CD14-positive monocyte (primary cell): ENCODE data around the gene CDA. TPM values are rescaled to one million over a fixed set of nuclear protein-coding genes. Genes with fewer than 3 reads are reported as not detected.

ENCODE experiments used
- DNase-seq, 3 donors: peaks; one replicate each; pipeline ENCODE4 v3.0.0-alpha.2; 2011 to 2022
- H2AFZ ChIP-seq: 2 replicates; pipeline ENCODE4 v1.6.0; 2012; ENCODE audit warnings: mild to moderate bottlenecking, low read depth, low read length, inconsistent platforms; ENCODE audit not compliant: insufficient read depth, poor library complexity, severe bottlenecking
- H3K27ac ChIP-seq, 2 donors: 1 replicate in 1 of 2; 2 replicates in 1 of 2; pipeline ENCODE4 v1.5.1; 2012 to 2013; ENCODE audit warnings: low read length in 2 of 2, control low read depth in 1 of 2, inconsistent platforms in 1 of 2, low read depth in 1 of 2, mild to moderate bottlenecking in 1 of 2
- H3K27me3 ChIP-seq, 2 donors: one replicate each; pipeline versions ENCODE4 v1.6.0 to v1.6.1; 2011 to 2013; ENCODE audit warnings: low read length in 2 of 2; ENCODE audit not compliant: control insufficient read depth in 2 of 2, insufficient read depth in 2 of 2
- H3K36me3 ChIP-seq, 2 donors: replicated peaks in 1 of 2; 1 replicate in 1 of 2; 2 replicates in 1 of 2; pipeline versions ENCODE4 v1.5.1 to v1.6.1; 2012 to 2013; ENCODE audit warnings: low read length in 2 of 2, control low read depth in 1 of 2, inconsistent platforms in 1 of 2, mild to moderate bottlenecking in 1 of 2; ENCODE audit not compliant: insufficient read depth in 2 of 2, control insufficient read depth in 1 of 2
- H3K4me1 ChIP-seq, 2 donors: 1 replicate in 1 of 2; 2 replicates in 1 of 2; pipeline versions ENCODE4 v1.5.1 to v1.6.1; 2012 to 2013; ENCODE audit warnings: low read length in 2 of 2, control low read depth in 1 of 2, inconsistent platforms in 1 of 2, mild to moderate bottlenecking in 1 of 2, moderate library complexity in 1 of 2; ENCODE audit not compliant: insufficient read depth in 2 of 2, control insufficient read depth in 1 of 2
- H3K4me2 ChIP-seq: replicated peaks from 2 replicates; pipeline ENCODE3; 2012; ENCODE audit warnings: low read length, moderate library complexity, mild to moderate bottlenecking; ENCODE audit not compliant: poor library complexity, severe bottlenecking; ENCODE audit errors: extremely low read depth
- H3K4me3 ChIP-seq, 3 experiments: fragments of 200-600 bp in 1 of 3; sonication (generic) in 1 of 3; replicated peaks in 1 of 3; 1 replicate in 2 of 3; 2 replicates in 1 of 3; pipeline ENCODE4 v1.5.1; 2011 to 2013; ENCODE audit warnings: low read length in 3 of 3, mild to moderate bottlenecking in 3 of 3, control low read depth in 2 of 3, low read depth in 2 of 3, inconsistent platforms in 1 of 3, moderate library complexity in 1 of 3
- H3K79me2 ChIP-seq: 2 replicates; pipeline ENCODE4 v1.6.0; 2012; ENCODE audit warnings: mild to moderate bottlenecking, control low read depth, inconsistent platforms, low read length, moderate library complexity; ENCODE audit not compliant: insufficient read depth
- H3K9ac ChIP-seq: 2 replicates; pipeline ENCODE4 v1.6.0; 2017; ENCODE audit warnings: low read length, mild to moderate bottlenecking; ENCODE audit not compliant: insufficient read depth, poor library complexity, severe bottlenecking
- H3K9me3 ChIP-seq, 2 donors: replicated peaks in 1 of 2; 1 replicate in 1 of 2; 2 replicates in 1 of 2; pipeline versions ENCODE4 v1.5.1 to v1.6.1; 2012 to 2013; ENCODE audit warnings: low read length in 2 of 2, control low read depth in 1 of 2; ENCODE audit not compliant: control insufficient read depth in 1 of 2, insufficient read depth in 1 of 2
- H4K20me1 ChIP-seq: 2 replicates; pipeline ENCODE4 v1.6.0; 2012; ENCODE audit warnings: mild to moderate bottlenecking, low read length, control low read depth, moderate library complexity; ENCODE audit not compliant: insufficient read depth
- H3K27ac Mint-ChIP-seq, 7 donors: one replicate each; pipeline ENCODE4 v1.8.0; 2020; ENCODE audit warnings: mild to moderate bottlenecking in 7 of 7, mixed read lengths in 7 of 7, moderate library complexity in 6 of 7, inconsistent platforms in 2 of 7
- H3K27me3 Mint-ChIP-seq, 3 donors: one replicate each; pipeline ENCODE4 v1.8.0; 2021 to 2022; ENCODE audit warnings: low read depth in 3 of 3, mild to moderate bottlenecking in 3 of 3, mixed read lengths in 3 of 3, moderate library complexity in 3 of 3, inconsistent platforms in 1 of 3
- H3K36me3 Mint-ChIP-seq, 2 donors: one replicate each; pipeline ENCODE4 v1.8.0; 2020; ENCODE audit warnings: mixed read lengths in 2 of 2, inconsistent platforms in 1 of 2, mild to moderate bottlenecking in 1 of 2
- H3K4me1 Mint-ChIP-seq: one replicate; pipeline ENCODE4 v1.8.0; 2020; ENCODE audit warnings: mild to moderate bottlenecking, mixed read lengths
- H3K4me3 Mint-ChIP-seq, 2 donors: one replicate each; pipeline ENCODE4 v1.8.0; 2020; ENCODE audit warnings: mild to moderate bottlenecking in 2 of 2, mixed read lengths in 2 of 2, moderate library complexity in 1 of 2
- H3K9me3 Mint-ChIP-seq, 7 donors: one replicate each; pipeline ENCODE4 v1.8.0; 2020 to 2022; ENCODE audit warnings: mixed read lengths in 7 of 7, mild to moderate bottlenecking in 6 of 7, moderate library complexity in 6 of 7, inconsistent platforms in 2 of 7
- WGBS: methylation state at CpG from one replicate; pipeline ENCODE4 v1.1.5; 2013; ENCODE audit warnings: missing lambda C conversion rate; ENCODE audit not compliant: insufficient coverage; 5-methylcytosine and 5-hydroxymethylcytosine counted together
- intact Hi-C, 2 donors: fragments of 100-400 bp; cut with micrococcal nuclease; formaldehyde crosslinking; loops; one replicate each; pipeline versions ENCODE4 v1.15.0 to v1.15.1; 2023
- polyA plus RNA-seq, 3 donors: library from polyadenylated mRNA; depleted of rRNA in 1 of 3; unstranded in 2 of 3; stranded (reverse) in 1 of 3; fragments of 300-500 nt in 2 of 3; fragments of >200 nt in 1 of 3; fragmentation: Illumina TruSeq in 2 of 3; gene quantifications; 1 replicate in 2 of 3; 2 replicates in 1 of 3; pipeline ENCODE4 v1.2.3, GENCODE V29; 2012 to 2021
- TF ChIP-seq, protein P1 (sequence below): fragments of 200-600 bp; IDR thresholded peaks from one replicate; pipeline ENCODE4 v1.8.0; 2022; ENCODE audit warnings: antibody characterized with exemption, mild to moderate bottlenecking

CDA gene
- polyA plus RNA-seq, 3 donors, result 113 to 348 (median 217) TPM

DNA sequence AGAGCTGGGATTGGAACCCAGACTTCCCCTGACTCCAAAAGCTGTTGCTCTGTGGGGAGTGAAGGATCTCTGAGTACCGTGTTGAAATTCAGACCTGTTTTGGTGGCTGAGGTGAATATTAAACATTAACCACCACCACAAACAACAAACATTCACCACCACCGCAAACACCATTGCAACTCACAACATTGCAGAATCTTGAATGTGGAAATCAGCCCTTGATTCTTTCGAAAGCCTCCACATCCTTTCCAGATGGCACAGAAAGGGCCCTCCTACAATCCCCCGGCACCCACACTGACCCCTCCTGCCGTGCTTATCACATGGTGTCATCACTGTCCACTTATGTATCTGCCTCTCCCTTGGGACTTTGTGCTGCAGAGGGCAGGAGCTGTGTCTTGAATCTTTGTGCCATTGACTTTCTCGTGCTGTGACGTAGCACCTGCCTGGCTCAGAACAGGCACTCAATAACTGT is 1.4 kb downstream of the CDA start:
- Histone ChIP-seq H4K20me1 (peaks cover 39% of the 10 kb centered on the region), H2AFZ (peak overlapping the region; percentile 58), H3K4me1 (peaks cover 52 to 70% of the 10 kb centered on the region in 2 donors), H3K27ac (peak overlapping the region; percentile 93 to 98), H3K9ac (peak overlapping the region; percentile 79), H3K79me2 (peaks cover 66% of the 10 kb centered on the region), H3K4me2 (peak overlapping the region; percentile 75), H3K9me3 (no peaks in the 10 kb centered on the region), H3K4me3 (peak overlapping the region; percentile 60 to 84 (median 79)), H3K36me3 (peaks cover 28 to 43% of the 10 kb centered on the region in 2 donors), H3K27me3 (no peaks in the 10 kb centered on the region)
- Mint-ChIP-seq H3K4me3 (peak overlapping the region; percentile 91), H3K4me1 (peaks cover 78% of the 10 kb centered on the region), H3K36me3 (peaks cover 34 to 44% of the 10 kb centered on the region in 2 donors), H3K27ac (peak overlapping the region; percentile 95 to 99 (median 97)), H3K9me3 (peaks cover 0 to 3% (median 0%) of the 10 kb centered on the region in 7 donors), H3K27me3 (peaks cover 0 to 4% (median 1%) of the 10 kb centered on the region in 3 donors)
- TF ChIP-seq, protein P1, sequence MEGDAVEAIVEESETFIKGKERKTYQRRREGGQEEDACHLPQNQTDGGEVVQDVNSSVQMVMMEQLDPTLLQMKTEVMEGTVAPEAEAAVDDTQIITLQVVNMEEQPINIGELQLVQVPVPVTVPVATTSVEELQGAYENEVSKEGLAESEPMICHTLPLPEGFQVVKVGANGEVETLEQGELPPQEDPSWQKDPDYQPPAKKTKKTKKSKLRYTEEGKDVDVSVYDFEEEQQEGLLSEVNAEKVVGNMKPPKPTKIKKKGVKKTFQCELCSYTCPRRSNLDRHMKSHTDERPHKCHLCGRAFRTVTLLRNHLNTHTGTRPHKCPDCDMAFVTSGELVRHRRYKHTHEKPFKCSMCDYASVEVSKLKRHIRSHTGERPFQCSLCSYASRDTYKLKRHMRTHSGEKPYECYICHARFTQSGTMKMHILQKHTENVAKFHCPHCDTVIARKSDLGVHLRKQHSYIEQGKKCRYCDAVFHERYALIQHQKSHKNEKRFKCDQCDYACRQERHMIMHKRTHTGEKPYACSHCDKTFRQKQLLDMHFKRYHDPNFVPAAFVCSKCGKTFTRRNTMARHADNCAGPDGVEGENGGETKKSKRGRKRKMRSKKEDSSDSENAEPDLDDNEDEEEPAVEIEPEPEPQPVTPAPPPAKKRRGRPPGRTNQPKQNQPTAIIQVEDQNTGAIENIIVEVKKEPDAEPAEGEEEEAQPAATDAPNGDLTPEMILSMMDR, result no peak
- intact Hi-C loops, result no loop called here
- WGBS, result 2% methylated on average over 6 of the region's 7 CpGs
- peak; percentile 87 to 91 (median 88) for DNase-seq

DNA sequence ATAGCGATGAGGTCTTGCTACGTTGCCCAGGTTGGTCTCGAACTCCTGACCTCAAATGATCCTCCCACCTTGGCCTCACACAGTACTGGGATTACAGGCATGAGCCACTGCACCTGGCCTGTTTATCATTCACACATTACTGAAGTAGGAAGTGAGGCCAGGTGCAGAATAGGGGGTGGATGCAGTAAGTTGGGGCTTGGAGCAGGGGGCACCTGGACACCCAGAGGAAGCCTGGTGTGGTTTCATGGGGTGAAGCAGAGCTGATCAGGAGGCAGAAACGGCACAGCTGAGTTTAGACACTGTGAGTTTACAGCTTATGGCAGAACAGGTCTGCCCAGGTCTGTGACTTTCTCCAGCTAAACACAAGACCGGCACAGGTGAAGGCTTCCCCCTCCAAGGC is 4.9 kb downstream of the CDA start:
- Mint-ChIP-seq H3K4me1 (peaks cover 90% of the 10 kb centered on the region), H3K4me3 (peak overlapping the region in 1 of 2 donors; percentile 41), H3K27me3 (peaks cover 0 to 2% (median 1%) of the 10 kb centered on the region in 3 donors), H3K9me3 (peaks cover 0 to under 1% (median 0%) of the 10 kb centered on the region in 7 donors), H3K27ac (peak overlapping the region in 4 of 7 donors; percentile 25 to 62 (median 39)), H3K36me3 (peaks cover 40 to 59% of the 10 kb centered on the region in 2 donors)
- intact Hi-C loops, result no loop called here
- WGBS, result 64% methylated on average over 2 of the region's 5 CpGs
- H3K27me3 ChIP-seq, result no peaks in the 10 kb centered on the region
- H3K4me3 ChIP-seq, result no peak overlapping the region
- no peak overlapping the region for H3K4me2 ChIP-seq
- H3K79me2 ChIP-seq, result peaks cover 88% of the 10 kb centered on the region
- peaks cover 75 to 89% of the 10 kb centered on the region in 2 donors for H3K4me1 ChIP-seq
- no peak for DNase-seq
- H3K9me3 ChIP-seq, result no peaks in the 10 kb centered on the region
- H2AFZ ChIP-seq, result no peak overlapping the region
- TF ChIP-seq, protein P1, result no peak
- no peak overlapping the region for H3K9ac ChIP-seq
- H3K36me3 ChIP-seq, result peaks cover 28 to 45% of the 10 kb centered on the region in 2 donors
- peak overlapping the region in 1 of 2 donors; percentile 28 for H3K27ac ChIP-seq
- H4K20me1 ChIP-seq, result peaks cover 46% of the 10 kb centered on the region
